Panc1 (cell line): ENCODE measurements around the gene CACNA2D3. TPM values are rescaled to one million over a fixed set of nuclear protein-coding genes. Genes with fewer than 3 reads are reported as not detected.

Experiments
- ATAC-seq: fragments of 200-7000 bp; cut with Tn5 transposase; 2 replicates; pipeline ENCODE4 v1.9.1; 2020; ENCODE audit warnings: mild to moderate bottlenecking, moderate library complexity
- BruUV-seq: library from RNA; stranded (reverse); fragments of 400-500 nt; replicated peaks from 2 replicates; lab custom pipeline; 2021; lab: Mats Ljungman, UMichigan
- CTCF ChIA-PET: fragments of 300-600 bp; sonication (Branson Sonifier 250); formaldehyde crosslinking; loops from one replicate; lab custom pipeline; 2022; ENCODE audit warnings: antibody characterized with exemption; lab: Charles Lee
- POLR2A ChIA-PET: fragments of 300-600 bp; sonication (Branson Sonifier 250); formaldehyde crosslinking; loops from one replicate; lab custom pipeline; 2022; ENCODE audit warnings: antibody characterized with exemption; lab: Charles Lee
- DNase-seq: peaks from one replicate; pipeline ENCODE4 v3.0.0-alpha.2; 2010; ENCODE audit warnings: low read depth, low spot score
- H3K27ac ChIP-seq: 2 replicates; pipeline ENCODE4 v1.5.1; 2011; ENCODE audit warnings: mild to moderate bottlenecking, low read length, inconsistent platforms
- H3K27me3 ChIP-seq: fragments of 200-500 bp; sonication (Bioruptor generic); 2 replicates; pipeline ENCODE4 v1.6.0; 2014; ENCODE audit warnings: low read length, inconsistent platforms; ENCODE audit not compliant: control insufficient read depth, insufficient read depth
- H3K36me3 ChIP-seq: fragments of 200-500 bp; sonication (Bioruptor generic); 2 replicates; pipeline ENCODE4 v1.5.1; 2014; ENCODE audit warnings: inconsistent platforms, mild to moderate bottlenecking, low read length, moderate library complexity; ENCODE audit not compliant: control insufficient read depth, insufficient read depth
- H3K4me1 ChIP-seq: 2 replicates; pipeline ENCODE4 v1.5.1; 2011; ENCODE audit warnings: inconsistent platforms, mild to moderate bottlenecking, low read length, moderate library complexity; ENCODE audit not compliant: control insufficient read depth, insufficient read depth
- H3K4me3 ChIP-seq, 2 experiments: 2 replicates each; pipeline ENCODE4 v1.5.1; 2011 to 2012; ENCODE audit warnings: low read depth in 2 of 2, low read length in 2 of 2, mild to moderate bottlenecking in 2 of 2, inconsistent platforms in 1 of 2, moderate library complexity in 1 of 2
- H3K9me3 ChIP-seq: fragments of 200-500 bp; sonication (Bioruptor generic); 2 replicates; pipeline ENCODE4 v1.5.1; 2014; ENCODE audit warnings: low read depth, mild to moderate bottlenecking, inconsistent platforms, low read length, moderate library complexity; ENCODE audit not compliant: control insufficient read depth, insufficient read depth
- POLR2AphosphoS5 ChIP-seq: IDR thresholded peaks from 2 replicates; pipeline ENCODE4 v1.6.1; 2012; ENCODE audit warnings: mild to moderate bottlenecking, low read depth, low read length, moderate library complexity
- SIN3A ChIP-seq: IDR thresholded peaks from 2 replicates; pipeline ENCODE4 v1.6.1; 2012; ENCODE audit warnings: low read depth, mild to moderate bottlenecking, low read length, moderate library complexity, borderline replicate concordance; ENCODE audit not compliant: insufficient read depth
- TCF7L2 ChIP-seq: IDR thresholded peaks from 2 replicates; pipeline ENCODE4 v1.6.1; 2011; ENCODE audit warnings: mild to moderate bottlenecking, low read depth, low read length, inconsistent platforms
- in situ Hi-C: cut with HindIII; loops from 2 replicates; pipeline ENCODE4 v1.10.0; 2016; ENCODE audit warnings: low sequenced_read_pairs, low pct_unique_long_range_greater_than_20kb
- intact Hi-C: fragments of 100-400 bp; cut with micrococcal nuclease; formaldehyde crosslinking; loops from one replicate; pipeline ENCODE4 v1.10.0; 2022; ENCODE audit not compliant: unreplicated experiment
- total RNA-seq: library from RNA; stranded (reverse); gene quantifications from one replicate; pipeline ENCODE4 v1.2.1, GENCODE V29; 2021; ENCODE audit not compliant: unreplicated experiment
- TF ChIP-seq, protein P1 (sequence below): fragments of 450-650 bp; IDR thresholded peaks from 2 replicates; pipeline ENCODE4 v1.5.1; 2017; ENCODE audit warnings: mild to moderate bottlenecking
- TF ChIP-seq, protein P2 (sequence below), 2 experiments: IDR thresholded peaks; 2 replicates each; pipeline ENCODE4 v1.6.1; 2011 to 2012; ENCODE audit warnings: low read depth in 2 of 2, control low read depth in 1 of 2, low read length in 1 of 2, mild to moderate bottlenecking in 1 of 2, moderate library complexity in 1 of 2; ENCODE audit not compliant: insufficient read depth in 1 of 2

Gene CACNA2D3
- total RNA-seq, 1 experiment from 2014 or later: 0.41 TPM

DNA sequence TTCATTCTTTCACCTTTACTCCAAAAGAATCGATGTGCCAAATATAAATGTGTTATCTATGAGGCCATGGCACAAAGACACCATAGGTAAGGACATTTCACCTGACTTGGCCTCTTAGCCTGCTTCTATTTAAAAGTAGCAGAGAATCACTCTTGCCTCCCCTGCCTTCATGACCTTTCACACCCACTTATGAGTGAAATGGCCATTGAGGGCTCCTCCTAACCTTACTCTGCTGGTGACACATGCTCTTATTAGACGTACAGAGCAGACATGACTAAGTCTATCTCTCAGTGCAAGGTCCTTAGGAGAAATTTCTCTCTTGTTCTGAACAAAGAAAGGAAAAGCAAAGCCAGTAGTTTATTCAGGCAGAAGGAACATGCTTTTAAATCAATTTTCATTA is 654.8 kb downstream of the CACNA2D3 start:
- Histone ChIP-seq H3K27me3 (no peaks in the 10 kb centered on the region), H3K36me3 (no peaks in the 10 kb centered on the region), H3K4me1 (no peaks in the 10 kb centered on the region), H3K4me3 (no peak overlapping the region), H3K9me3 (no peaks in the 10 kb centered on the region), H3K27ac (no peak overlapping the region)
- TF ChIP-seq TCF7L2 (no peak), SIN3A (no peak), POLR2AphosphoS5 (no peak)
- TF ChIP-seq, protein P1, sequence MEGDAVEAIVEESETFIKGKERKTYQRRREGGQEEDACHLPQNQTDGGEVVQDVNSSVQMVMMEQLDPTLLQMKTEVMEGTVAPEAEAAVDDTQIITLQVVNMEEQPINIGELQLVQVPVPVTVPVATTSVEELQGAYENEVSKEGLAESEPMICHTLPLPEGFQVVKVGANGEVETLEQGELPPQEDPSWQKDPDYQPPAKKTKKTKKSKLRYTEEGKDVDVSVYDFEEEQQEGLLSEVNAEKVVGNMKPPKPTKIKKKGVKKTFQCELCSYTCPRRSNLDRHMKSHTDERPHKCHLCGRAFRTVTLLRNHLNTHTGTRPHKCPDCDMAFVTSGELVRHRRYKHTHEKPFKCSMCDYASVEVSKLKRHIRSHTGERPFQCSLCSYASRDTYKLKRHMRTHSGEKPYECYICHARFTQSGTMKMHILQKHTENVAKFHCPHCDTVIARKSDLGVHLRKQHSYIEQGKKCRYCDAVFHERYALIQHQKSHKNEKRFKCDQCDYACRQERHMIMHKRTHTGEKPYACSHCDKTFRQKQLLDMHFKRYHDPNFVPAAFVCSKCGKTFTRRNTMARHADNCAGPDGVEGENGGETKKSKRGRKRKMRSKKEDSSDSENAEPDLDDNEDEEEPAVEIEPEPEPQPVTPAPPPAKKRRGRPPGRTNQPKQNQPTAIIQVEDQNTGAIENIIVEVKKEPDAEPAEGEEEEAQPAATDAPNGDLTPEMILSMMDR: no peak
- TF ChIP-seq, protein P2, sequence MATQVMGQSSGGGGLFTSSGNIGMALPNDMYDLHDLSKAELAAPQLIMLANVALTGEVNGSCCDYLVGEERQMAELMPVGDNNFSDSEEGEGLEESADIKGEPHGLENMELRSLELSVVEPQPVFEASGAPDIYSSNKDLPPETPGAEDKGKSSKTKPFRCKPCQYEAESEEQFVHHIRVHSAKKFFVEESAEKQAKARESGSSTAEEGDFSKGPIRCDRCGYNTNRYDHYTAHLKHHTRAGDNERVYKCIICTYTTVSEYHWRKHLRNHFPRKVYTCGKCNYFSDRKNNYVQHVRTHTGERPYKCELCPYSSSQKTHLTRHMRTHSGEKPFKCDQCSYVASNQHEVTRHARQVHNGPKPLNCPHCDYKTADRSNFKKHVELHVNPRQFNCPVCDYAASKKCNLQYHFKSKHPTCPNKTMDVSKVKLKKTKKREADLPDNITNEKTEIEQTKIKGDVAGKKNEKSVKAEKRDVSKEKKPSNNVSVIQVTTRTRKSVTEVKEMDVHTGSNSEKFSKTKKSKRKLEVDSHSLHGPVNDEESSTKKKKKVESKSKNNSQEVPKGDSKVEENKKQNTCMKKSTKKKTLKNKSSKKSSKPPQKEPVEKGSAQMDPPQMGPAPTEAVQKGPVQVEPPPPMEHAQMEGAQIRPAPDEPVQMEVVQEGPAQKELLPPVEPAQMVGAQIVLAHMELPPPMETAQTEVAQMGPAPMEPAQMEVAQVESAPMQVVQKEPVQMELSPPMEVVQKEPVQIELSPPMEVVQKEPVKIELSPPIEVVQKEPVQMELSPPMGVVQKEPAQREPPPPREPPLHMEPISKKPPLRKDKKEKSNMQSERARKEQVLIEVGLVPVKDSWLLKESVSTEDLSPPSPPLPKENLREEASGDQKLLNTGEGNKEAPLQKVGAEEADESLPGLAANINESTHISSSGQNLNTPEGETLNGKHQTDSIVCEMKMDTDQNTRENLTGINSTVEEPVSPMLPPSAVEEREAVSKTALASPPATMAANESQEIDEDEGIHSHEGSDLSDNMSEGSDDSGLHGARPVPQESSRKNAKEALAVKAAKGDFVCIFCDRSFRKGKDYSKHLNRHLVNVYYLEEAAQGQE (IDR thresholded peaks at IDR 0.05; ENCODE audit: insufficient read depth in 1 of 2, low read depth in 2 of 2, low read length in 1 of 2): no peak
- BruUV-seq: no TSS peak
- DNase-seq: no peak
- in situ Hi-C loops (no loop called here), intact Hi-C loops (no loop called here)
- CTCF ChIA-PET: no interaction called here
- POLR2A ChIA-PET: no interaction called here
- ATAC-seq: no peak

GRCh38 chr3:54780336-54780735 is 658.0 kb downstream of the CACNA2D3 start:
- ChIA-PET CTCF (no interaction called here), POLR2A (no interaction called here)
- intact Hi-C loops (no loop called here), in situ Hi-C loops (no loop called here)
- BruUV-seq: no TSS peak
- no peaks in the 10 kb centered on the region for H3K27me3 ChIP-seq
- ATAC-seq (no peak), DNase-seq (no peak)
- no peak overlapping the region for H3K4me3 ChIP-seq
- no peaks in the 10 kb centered on the region for H3K36me3 ChIP-seq
- no peaks in the 10 kb centered on the region for H3K9me3 ChIP-seq
- TF ChIP-seq, protein P1: no peak
- TF ChIP-seq POLR2AphosphoS5: no peak
- TF ChIP-seq TCF7L2: no peak
- TF ChIP-seq, protein P2 (IDR thresholded peaks at IDR 0.05; ENCODE audit: insufficient read depth in 1 of 2, low read depth in 2 of 2, low read length in 1 of 2): no peak
- no peak for TF ChIP-seq SIN3A
- no peaks in the 10 kb centered on the region for H3K4me1 ChIP-seq
- H3K27ac ChIP-seq: no peak overlapping the region
